Retinal pigment epithelial cell (primary cell): ENCODE measurements around the gene NKAIN2.

ENCODE experiments used
- DNase-seq: peaks from one replicate; pipeline ENCODE4 v3.0.0-alpha.2; 2010; ENCODE audit warnings: low read depth
- H3K4me3 ChIP-seq: 2 replicates; pipeline ENCODE4 v1.5.1; 2011; ENCODE audit warnings: mild to moderate bottlenecking, low read length, control low read depth, moderate library complexity
- CTCF ChIP-seq: conservative IDR thresholded peaks from 2 replicates; pipeline ENCODE4 v1.5.1; 2011; ENCODE audit warnings: low read depth, low read length, control low read depth, inconsistent platforms

NKAIN2 gene

GRCh38 chr6:124470803-124471202, 667.1 kb downstream of the NKAIN2 start:
- TF ChIP-seq CTCF, result no peak
- no peak for DNase-seq
- no peak overlapping the region for H3K4me3 ChIP-seq

GRCh38 chr6:124475176-124475575, 671.5 kb downstream of the NKAIN2 start:
- DNase-seq, result no peak
- no peak for TF ChIP-seq CTCF
- no peak overlapping the region for H3K4me3 ChIP-seq

DNA sequence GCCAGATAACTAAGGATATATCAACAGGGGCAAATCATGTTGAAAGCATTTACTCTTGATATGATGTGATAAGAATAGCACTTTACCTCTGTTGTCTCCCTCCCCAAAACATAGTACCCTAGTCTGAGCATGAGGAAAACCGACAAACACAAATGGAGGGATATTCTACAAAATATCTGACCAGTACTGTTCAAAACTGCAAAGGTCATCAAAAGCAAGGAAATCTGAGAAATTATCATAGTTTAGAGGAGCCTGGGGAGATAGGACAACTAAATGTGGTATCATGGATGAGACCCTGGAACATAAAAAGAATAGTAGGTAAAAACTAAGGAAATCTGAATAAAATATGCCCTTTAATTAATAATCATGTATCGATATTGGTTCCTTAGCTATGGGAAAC, 675.2 kb downstream of the NKAIN2 start:
- DNase-seq, result no peak
- H3K4me3 ChIP-seq, result no peak overlapping the region
- TF ChIP-seq CTCF, result no peak

GRCh38 chr6:124479991-124480430, 676.3 kb downstream of the NKAIN2 start:
- H3K4me3 ChIP-seq, result no peak overlapping the region
- DNase-seq, result peak; percentile 83
- no peak for TF ChIP-seq CTCF

DNA sequence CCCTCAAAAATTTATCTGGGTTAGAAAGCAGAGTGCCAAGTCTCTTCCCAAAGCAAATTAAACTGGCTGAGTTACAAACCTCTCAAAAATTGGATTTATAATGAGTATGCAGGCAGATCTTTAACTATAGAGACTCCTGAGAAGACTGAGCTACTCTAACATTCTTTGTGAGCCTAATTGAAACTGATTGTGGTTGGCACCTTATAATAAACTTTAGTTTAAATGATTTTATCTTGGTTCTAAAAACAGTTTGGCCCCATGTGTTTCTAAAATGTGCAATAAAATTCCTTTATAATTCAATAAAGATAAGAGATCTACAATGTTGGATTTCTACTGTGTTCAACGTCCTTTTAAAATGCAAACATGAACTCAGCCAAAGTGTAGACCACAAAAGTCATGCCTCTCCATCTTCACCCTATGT, 678.4 kb downstream of the NKAIN2 start:
- peak; percentile 82 for DNase-seq
- no peak for TF ChIP-seq CTCF
- no peak overlapping the region for H3K4me3 ChIP-seq

DNA sequence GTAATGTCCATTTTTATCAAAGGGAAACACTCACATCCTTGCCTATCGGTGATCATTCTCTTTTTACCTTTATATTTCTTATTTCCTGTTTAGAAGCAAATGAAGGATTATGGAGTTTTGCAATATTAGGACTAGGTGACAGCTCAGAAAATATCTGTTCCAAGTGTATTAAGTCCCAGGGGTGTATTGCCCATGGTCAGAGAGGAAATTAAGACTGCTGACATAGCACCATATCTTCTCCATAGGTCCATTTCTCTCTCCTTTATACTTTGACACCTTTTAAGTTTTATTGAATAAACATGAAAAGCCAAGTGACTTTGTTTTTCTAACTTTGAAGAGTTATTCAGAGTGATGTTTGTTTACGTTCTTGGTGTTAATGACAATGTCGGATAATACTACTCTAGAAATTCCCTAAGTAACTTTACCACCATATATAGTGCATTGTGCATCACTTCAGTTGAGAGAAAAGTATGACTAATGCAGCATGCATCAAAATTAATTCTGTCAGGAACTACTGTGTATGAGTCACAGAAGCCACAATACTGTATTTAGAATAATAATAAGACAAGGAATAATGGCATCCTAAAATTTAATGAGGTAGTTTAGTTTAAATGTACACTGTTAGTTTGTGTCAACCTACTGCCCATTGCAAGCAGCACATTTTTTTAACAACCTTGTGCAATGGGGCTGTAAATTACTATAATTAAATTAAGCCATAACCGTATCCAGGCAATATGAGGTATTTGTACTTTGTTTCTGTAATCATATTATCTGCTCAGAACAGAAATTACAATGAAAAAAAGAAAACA, 684.2 kb downstream of the NKAIN2 start:
- peak; percentile 81 for DNase-seq
- TF ChIP-seq CTCF, result no peak

GRCh38 chr6:124490122-124490521, 686.5 kb downstream of the NKAIN2 start:
- DNase-seq, result peak; percentile 94

More for the DNA sequence above, 684.2 kb downstream of the NKAIN2 start:
- H3K4me3 ChIP-seq, result no peak overlapping the region

More at GRCh38 chr6:124490122-124490521, 686.5 kb downstream of the NKAIN2 start:
- H3K4me3 ChIP-seq, result no peak overlapping the region
- TF ChIP-seq CTCF, result no peak
